LNCAP (cell line): ENCODE data around the gene DGAT2.

Experiments used
- TF ChIP-seq, protein P1 (sequence below): fragments of 450-650 bp; IDR thresholded peaks from 2 replicates; pipeline ENCODE4 v1.5.1; 2017; ENCODE audit warnings: mild to moderate bottlenecking

Gene DGAT2

DNA sequence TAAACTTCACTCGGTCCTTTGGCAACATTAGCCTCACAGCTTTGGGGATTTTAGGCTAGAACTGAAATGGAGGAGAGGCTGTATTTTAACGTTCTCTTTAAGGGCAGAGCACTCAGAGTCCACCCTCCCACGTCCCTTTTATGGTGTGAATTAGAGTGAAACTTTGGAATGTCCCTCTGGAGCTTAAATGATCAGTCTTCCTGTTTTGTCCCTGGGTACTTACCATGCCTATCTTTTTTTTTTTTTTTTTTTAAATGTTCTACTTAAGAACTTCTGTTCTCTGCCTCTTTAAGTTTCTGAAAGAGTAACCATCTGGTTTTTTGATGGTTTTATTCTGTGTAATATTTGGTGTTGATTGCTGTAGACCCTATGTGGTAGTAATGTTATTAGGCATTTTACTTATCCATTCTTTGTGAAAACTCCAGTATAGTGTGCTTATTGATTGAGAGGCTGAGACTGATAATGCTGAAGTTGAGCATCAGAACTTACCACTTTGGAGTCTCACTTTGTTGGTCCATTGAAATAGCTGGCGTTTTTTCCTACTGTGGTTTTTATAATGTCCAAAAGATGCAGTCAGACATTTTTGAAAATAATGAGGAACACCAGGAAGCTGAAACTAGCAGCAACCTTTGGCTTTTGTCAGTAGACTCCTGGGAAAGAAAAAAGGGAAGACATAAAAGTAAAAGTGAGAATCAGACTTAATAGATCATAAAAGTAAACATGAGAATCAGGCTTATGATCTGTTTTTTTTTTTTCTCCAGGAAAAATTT is 58.1 kb downstream of the DGAT2 start:
- TF ChIP-seq, protein P1, sequence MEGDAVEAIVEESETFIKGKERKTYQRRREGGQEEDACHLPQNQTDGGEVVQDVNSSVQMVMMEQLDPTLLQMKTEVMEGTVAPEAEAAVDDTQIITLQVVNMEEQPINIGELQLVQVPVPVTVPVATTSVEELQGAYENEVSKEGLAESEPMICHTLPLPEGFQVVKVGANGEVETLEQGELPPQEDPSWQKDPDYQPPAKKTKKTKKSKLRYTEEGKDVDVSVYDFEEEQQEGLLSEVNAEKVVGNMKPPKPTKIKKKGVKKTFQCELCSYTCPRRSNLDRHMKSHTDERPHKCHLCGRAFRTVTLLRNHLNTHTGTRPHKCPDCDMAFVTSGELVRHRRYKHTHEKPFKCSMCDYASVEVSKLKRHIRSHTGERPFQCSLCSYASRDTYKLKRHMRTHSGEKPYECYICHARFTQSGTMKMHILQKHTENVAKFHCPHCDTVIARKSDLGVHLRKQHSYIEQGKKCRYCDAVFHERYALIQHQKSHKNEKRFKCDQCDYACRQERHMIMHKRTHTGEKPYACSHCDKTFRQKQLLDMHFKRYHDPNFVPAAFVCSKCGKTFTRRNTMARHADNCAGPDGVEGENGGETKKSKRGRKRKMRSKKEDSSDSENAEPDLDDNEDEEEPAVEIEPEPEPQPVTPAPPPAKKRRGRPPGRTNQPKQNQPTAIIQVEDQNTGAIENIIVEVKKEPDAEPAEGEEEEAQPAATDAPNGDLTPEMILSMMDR, result no peak

DNA sequence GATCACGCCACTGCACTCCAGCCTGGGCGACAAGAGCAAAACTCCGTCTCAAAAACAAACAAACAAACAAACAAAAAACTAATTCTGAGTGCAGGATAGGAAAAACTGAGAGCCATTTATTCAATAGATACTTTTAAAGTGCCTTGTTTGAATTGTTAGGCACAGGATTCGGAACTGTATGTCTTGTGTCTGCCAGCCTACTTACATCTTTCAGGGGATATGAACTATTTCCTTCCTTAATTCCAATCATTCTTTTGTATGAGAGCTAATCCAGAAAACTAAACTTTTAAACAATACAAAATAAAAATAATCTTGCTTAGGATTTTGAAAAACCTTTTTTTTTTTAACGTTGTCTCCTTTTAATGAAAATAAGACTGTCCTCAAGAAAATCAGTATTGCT is 59.0 kb downstream of the DGAT2 start:
- TF ChIP-seq, protein P1, result no peak

DNA sequence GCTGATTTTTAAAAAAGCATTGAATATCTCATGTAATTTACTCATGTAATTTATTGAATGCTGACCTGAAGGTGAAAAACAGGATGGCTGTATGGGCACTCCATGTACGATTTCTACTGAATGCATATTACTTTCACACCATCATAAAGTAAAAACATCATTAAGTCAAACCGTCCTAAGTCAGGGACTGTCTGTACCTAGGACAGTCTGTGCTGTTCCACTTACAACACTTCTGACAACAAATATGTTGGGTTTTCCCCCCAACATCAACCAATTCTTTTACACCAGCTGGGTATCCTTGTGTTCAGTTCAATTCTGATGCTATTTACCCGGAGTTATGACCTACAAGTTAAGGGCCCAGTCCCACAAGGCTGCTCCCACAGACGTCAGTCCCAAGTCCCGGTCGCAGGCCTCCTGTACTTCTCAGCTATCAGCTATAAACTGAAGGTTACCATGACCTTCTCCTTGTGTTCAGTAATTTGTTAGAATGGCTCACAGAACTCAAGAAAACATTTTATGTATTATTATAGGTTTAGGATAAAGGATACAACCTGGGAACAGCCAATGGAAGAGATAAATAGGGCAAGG is 63.4 kb downstream of the DGAT2 start:
- TF ChIP-seq, protein P1, result no peak

DNA sequence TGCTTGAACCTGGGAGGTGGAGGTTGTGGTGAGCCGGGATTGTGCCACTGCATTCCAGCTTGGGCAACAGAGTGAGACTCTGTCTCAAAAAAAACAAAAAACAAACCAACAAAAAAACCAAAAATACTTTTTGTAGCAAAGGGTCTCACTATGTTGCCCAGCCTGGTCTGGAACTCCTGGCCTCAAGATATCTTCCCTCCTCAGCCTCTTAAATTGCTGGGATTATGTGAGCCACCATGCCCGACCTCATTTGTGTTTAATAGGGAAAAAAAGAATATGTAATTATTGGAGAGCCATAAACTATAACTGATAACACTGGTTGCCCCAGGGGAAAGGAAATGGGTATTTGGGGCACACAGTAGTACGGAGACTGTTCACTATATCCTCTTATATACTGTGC is 66.2 kb downstream of the DGAT2 start:
- TF ChIP-seq, protein P1, result no peak

DNA sequence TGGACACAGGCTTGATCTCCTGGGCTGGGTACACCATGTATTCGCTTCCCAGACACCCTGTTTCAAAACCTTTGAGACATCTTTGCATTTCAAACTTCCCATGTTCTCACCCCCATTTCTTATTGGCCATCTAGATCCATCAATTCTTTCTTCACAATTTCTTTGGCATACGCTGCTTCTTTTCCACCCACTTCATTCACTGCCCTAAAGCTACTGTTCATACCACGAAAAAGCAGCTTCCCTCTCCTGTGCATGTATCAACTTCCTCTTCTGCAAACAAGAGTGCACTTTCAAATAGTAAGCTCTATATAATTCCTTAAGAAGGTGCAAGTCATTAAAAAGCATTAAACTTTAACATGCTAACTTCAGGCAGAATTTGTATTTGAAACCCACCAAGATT is 67.8 kb downstream of the DGAT2 start:
- TF ChIP-seq, protein P1, result no peak

DNA sequence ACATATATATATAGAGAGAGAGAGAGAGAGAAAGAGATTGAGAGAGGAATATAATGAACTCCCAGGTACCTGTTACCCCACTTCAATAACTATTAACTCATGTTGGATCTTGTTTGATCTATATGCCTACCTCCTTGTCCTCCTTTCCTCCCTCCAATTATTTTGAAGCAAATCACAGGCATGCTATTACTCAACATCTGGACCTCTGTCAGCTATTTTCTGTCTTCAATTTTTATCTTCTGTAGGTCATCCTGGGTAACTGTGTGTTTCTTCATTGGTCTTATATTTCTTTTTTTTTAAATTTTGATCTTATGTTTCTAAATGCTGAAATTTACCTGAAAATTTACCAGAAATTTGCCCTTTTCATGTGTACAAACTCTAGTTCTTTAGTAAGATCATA is 71.3 kb downstream of the DGAT2 start:
- TF ChIP-seq, protein P1, result no peak

DNA sequence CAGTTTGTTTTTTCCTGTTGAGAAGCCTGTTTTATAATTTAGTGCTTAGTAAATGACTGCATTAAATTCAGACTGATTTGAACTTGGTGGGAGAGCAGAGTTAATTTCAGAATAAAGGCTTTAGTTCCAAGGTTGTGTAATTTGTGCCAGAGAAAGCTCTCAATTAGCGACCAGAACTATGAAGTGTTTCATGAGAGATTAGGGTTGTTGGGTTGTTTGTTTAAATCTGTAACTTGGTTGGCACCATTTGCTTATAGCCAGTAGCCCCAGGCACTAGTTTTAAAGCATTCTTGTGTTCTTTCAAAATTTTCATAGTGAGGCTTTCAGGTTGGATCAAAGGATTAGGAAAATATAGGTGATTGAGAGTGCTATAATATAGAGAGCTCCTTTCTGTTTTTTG is 71.9 kb downstream of the DGAT2 start:
- TF ChIP-seq, protein P1, result no peak
